HEK293T (cell line): ENCODE measurements around the gene UBE3B.

Experiments
- BHLHE40 ChIP-seq: fragments of 450-650 bp; IDR thresholded peaks from 2 replicates; pipeline ENCODE4 v1.6.1; 2016; ENCODE audit warnings: mild to moderate bottlenecking, moderate library complexity, borderline replicate concordance
- FOXA1 ChIP-seq: fragments of 450-650 bp; IDR thresholded peaks from 2 replicates; pipeline ENCODE4 v1.6.1; 2016; ENCODE audit warnings: mild to moderate bottlenecking
- FOXK2 ChIP-seq: fragments of 450-650 bp; IDR thresholded peaks from 2 replicates; pipeline ENCODE4 v1.6.1; 2016; ENCODE audit warnings: mild to moderate bottlenecking

GRCh38 chr12:109555431-109556315, 78.2 kb downstream of the UBE3B start:
- TF ChIP-seq FOXK2 = no peak
- TF ChIP-seq BHLHE40 = no peak
- TF ChIP-seq FOXA1 = no peak
